CD14-positive monocyte (primary cell): ENCODE results near the gene RNASE1. TPM values are rescaled to one million over a fixed set of nuclear protein-coding genes. Genes with fewer than 3 reads are reported as not detected.

Experiments
- DNase-seq, 3 donors: peaks; one replicate each; pipeline ENCODE4 v3.0.0-alpha.2; 2011 to 2022
- H2AFZ ChIP-seq: 2 replicates; pipeline ENCODE4 v1.6.0; 2012; ENCODE audit warnings: mild to moderate bottlenecking, low read depth, low read length, inconsistent platforms; ENCODE audit not compliant: insufficient read depth, poor library complexity, severe bottlenecking
- H3K27ac ChIP-seq, 2 donors: 1 replicate in 1 of 2; 2 replicates in 1 of 2; pipeline ENCODE4 v1.5.1; 2012 to 2013; ENCODE audit warnings: low read length in 2 of 2, control low read depth in 1 of 2, inconsistent platforms in 1 of 2, low read depth in 1 of 2, mild to moderate bottlenecking in 1 of 2
- H3K27me3 ChIP-seq, 2 donors: one replicate each; pipeline versions ENCODE4 v1.6.0 to v1.6.1; 2011 to 2013; ENCODE audit warnings: low read length in 2 of 2; ENCODE audit not compliant: control insufficient read depth in 2 of 2, insufficient read depth in 2 of 2
- H3K36me3 ChIP-seq, 2 donors: replicated peaks in 1 of 2; 1 replicate in 1 of 2; 2 replicates in 1 of 2; pipeline versions ENCODE4 v1.5.1 to v1.6.1; 2012 to 2013; ENCODE audit warnings: low read length in 2 of 2, control low read depth in 1 of 2, inconsistent platforms in 1 of 2, mild to moderate bottlenecking in 1 of 2; ENCODE audit not compliant: insufficient read depth in 2 of 2, control insufficient read depth in 1 of 2
- H3K4me1 ChIP-seq, 2 donors: 1 replicate in 1 of 2; 2 replicates in 1 of 2; pipeline versions ENCODE4 v1.5.1 to v1.6.1; 2012 to 2013; ENCODE audit warnings: low read length in 2 of 2, control low read depth in 1 of 2, inconsistent platforms in 1 of 2, mild to moderate bottlenecking in 1 of 2, moderate library complexity in 1 of 2; ENCODE audit not compliant: insufficient read depth in 2 of 2, control insufficient read depth in 1 of 2
- H3K4me2 ChIP-seq: replicated peaks from 2 replicates; pipeline ENCODE3; 2012; ENCODE audit warnings: low read length, moderate library complexity, mild to moderate bottlenecking; ENCODE audit not compliant: poor library complexity, severe bottlenecking; ENCODE audit errors: extremely low read depth
- H3K4me3 ChIP-seq, 3 experiments: fragments of 200-600 bp in 1 of 3; sonication (generic) in 1 of 3; replicated peaks in 1 of 3; 1 replicate in 2 of 3; 2 replicates in 1 of 3; pipeline ENCODE4 v1.5.1; 2011 to 2013; ENCODE audit warnings: low read length in 3 of 3, mild to moderate bottlenecking in 3 of 3, control low read depth in 2 of 3, low read depth in 2 of 3, inconsistent platforms in 1 of 3, moderate library complexity in 1 of 3
- H3K79me2 ChIP-seq: 2 replicates; pipeline ENCODE4 v1.6.0; 2012; ENCODE audit warnings: mild to moderate bottlenecking, control low read depth, inconsistent platforms, low read length, moderate library complexity; ENCODE audit not compliant: insufficient read depth
- H3K9ac ChIP-seq: 2 replicates; pipeline ENCODE4 v1.6.0; 2017; ENCODE audit warnings: low read length, mild to moderate bottlenecking; ENCODE audit not compliant: insufficient read depth, poor library complexity, severe bottlenecking
- H3K9me3 ChIP-seq, 2 donors: replicated peaks in 1 of 2; 1 replicate in 1 of 2; 2 replicates in 1 of 2; pipeline versions ENCODE4 v1.5.1 to v1.6.1; 2012 to 2013; ENCODE audit warnings: low read length in 2 of 2, control low read depth in 1 of 2; ENCODE audit not compliant: control insufficient read depth in 1 of 2, insufficient read depth in 1 of 2
- H4K20me1 ChIP-seq: 2 replicates; pipeline ENCODE4 v1.6.0; 2012; ENCODE audit warnings: mild to moderate bottlenecking, low read length, control low read depth, moderate library complexity; ENCODE audit not compliant: insufficient read depth
- H3K27ac Mint-ChIP-seq, 7 donors: one replicate each; pipeline ENCODE4 v1.8.0; 2020; ENCODE audit warnings: mild to moderate bottlenecking in 7 of 7, mixed read lengths in 7 of 7, moderate library complexity in 6 of 7, inconsistent platforms in 2 of 7
- H3K27me3 Mint-ChIP-seq, 3 donors: one replicate each; pipeline ENCODE4 v1.8.0; 2021 to 2022; ENCODE audit warnings: low read depth in 3 of 3, mild to moderate bottlenecking in 3 of 3, mixed read lengths in 3 of 3, moderate library complexity in 3 of 3, inconsistent platforms in 1 of 3
- H3K36me3 Mint-ChIP-seq, 2 donors: one replicate each; pipeline ENCODE4 v1.8.0; 2020; ENCODE audit warnings: mixed read lengths in 2 of 2, inconsistent platforms in 1 of 2, mild to moderate bottlenecking in 1 of 2
- H3K4me1 Mint-ChIP-seq: one replicate; pipeline ENCODE4 v1.8.0; 2020; ENCODE audit warnings: mild to moderate bottlenecking, mixed read lengths
- H3K4me3 Mint-ChIP-seq, 2 donors: one replicate each; pipeline ENCODE4 v1.8.0; 2020; ENCODE audit warnings: mild to moderate bottlenecking in 2 of 2, mixed read lengths in 2 of 2, moderate library complexity in 1 of 2
- H3K9me3 Mint-ChIP-seq, 7 donors: one replicate each; pipeline ENCODE4 v1.8.0; 2020 to 2022; ENCODE audit warnings: mixed read lengths in 7 of 7, mild to moderate bottlenecking in 6 of 7, moderate library complexity in 6 of 7, inconsistent platforms in 2 of 7
- CTCF ChIP-seq: fragments of 200-600 bp; IDR thresholded peaks from one replicate; pipeline ENCODE4 v1.8.0; 2022; ENCODE audit warnings: antibody characterized with exemption, mild to moderate bottlenecking
- WGBS: methylation state at CpG from one replicate; pipeline ENCODE4 v1.1.5; 2013; ENCODE audit warnings: missing lambda C conversion rate; ENCODE audit not compliant: insufficient coverage; 5-methylcytosine and 5-hydroxymethylcytosine counted together
- intact Hi-C, 2 donors: fragments of 100-400 bp; cut with micrococcal nuclease; formaldehyde crosslinking; loops; one replicate each; pipeline versions ENCODE4 v1.15.0 to v1.15.1; 2023
- polyA plus RNA-seq, 3 donors: library from polyadenylated mRNA; depleted of rRNA in 1 of 3; unstranded in 2 of 3; stranded (reverse) in 1 of 3; fragments of 300-500 nt in 2 of 3; fragments of >200 nt in 1 of 3; fragmentation: Illumina TruSeq in 2 of 3; gene quantifications; 1 replicate in 2 of 3; 2 replicates in 1 of 3; pipeline ENCODE4 v1.2.3, GENCODE V29; 2012 to 2021

RNASE1 gene
- polyA plus RNA-seq, 3 donors, result 2.1 to 191 (median 11.3) TPM

GRCh38 chr14:20801726-20802125 lies 918 bp downstream of the RNASE1 start:
- no peak for DNase-seq
- H3K27ac Mint-ChIP-seq, result peak overlapping the region in 4 of 7 donors; percentile 15 to 91 (median 52)

GRCh38 chr14:20799892-20800544 lies 2.6 kb downstream of the RNASE1 start:
- WGBS, result 3% methylated on average over 6 of the region's 9 CpGs
- intact Hi-C loops, result loop anchor here in 1 of 2 donors (2.0 kb wide), 1 partner anchor 19 kb away; the partner anchor contains the start of gene RNASE6
- H3K27ac ChIP-seq, result peak overlapping the region; percentile 74 to 91
- Mint-ChIP-seq H3K27ac (peak overlapping the region; percentile 75 to 96 (median 93)), H3K4me3 (peak overlapping the region; percentile 52 to 71), H3K27me3 (peaks cover 0 to 3% (median 2%) of the 10 kb centered on the region in 3 donors), H3K4me1 (peaks cover 71% of the 10 kb centered on the region), H3K36me3 (no peaks in the 10 kb centered on the region), H3K9me3 (no peaks in the 10 kb centered on the region)
- no peak for TF ChIP-seq CTCF
- H3K9ac ChIP-seq, result peak overlapping the region; percentile 42
- peak overlapping the region; percentile 66 for H3K4me2 ChIP-seq
- peak; percentile 68 to 79 (median 72) for DNase-seq
- H3K27me3 ChIP-seq, result no peaks in the 10 kb centered on the region
- peaks cover 67 to 80% of the 10 kb centered on the region in 2 donors for H3K4me1 ChIP-seq
- no peaks in the 10 kb centered on the region for H4K20me1 ChIP-seq
- H2AFZ ChIP-seq, result peak overlapping the region; percentile 82
- H3K4me3 ChIP-seq, result peak overlapping the region in 1 of 3 experiments; percentile 64
- no peaks in the 10 kb centered on the region for H3K9me3 ChIP-seq
- H3K79me2 ChIP-seq, result no peaks in the 10 kb centered on the region
- H3K36me3 ChIP-seq, result no peaks in the 10 kb centered on the region

More at GRCh38 chr14:20801726-20802125, 918 bp downstream of the RNASE1 start:
- Mint-ChIP-seq H3K4me3 (peak overlapping the region in 1 of 2 donors; percentile 39), H3K9me3 (no peaks in the 10 kb centered on the region), H3K27me3 (peaks cover 0 to 3% (median 0%) of the 10 kb centered on the region in 3 donors), H3K4me1 (peaks cover 64% of the 10 kb centered on the region), H3K36me3 (no peaks in the 10 kb centered on the region)
- 89% methylated on average over 7 of the region's 9 CpGs for WGBS
- H3K4me1 ChIP-seq, result peaks cover 55 to 66% of the 10 kb centered on the region in 2 donors
- intact Hi-C loops, result loop anchor here in 1 of 2 donors (2.0 kb wide), 1 partner anchor 21 kb away; the partner anchor contains the start of gene RNASE6
- TF ChIP-seq CTCF, result no peak
- no peak overlapping the region for H3K4me2 ChIP-seq
- no peak overlapping the region for H3K4me3 ChIP-seq
- H3K9ac ChIP-seq, result no peak overlapping the region
- no peaks in the 10 kb centered on the region for H3K79me2 ChIP-seq
- H4K20me1 ChIP-seq, result no peaks in the 10 kb centered on the region
- H3K9me3 ChIP-seq, result no peaks in the 10 kb centered on the region
- H3K36me3 ChIP-seq, result no peaks in the 10 kb centered on the region
- H3K27me3 ChIP-seq, result no peaks in the 10 kb centered on the region
- H3K27ac ChIP-seq, result no peak overlapping the region
- no peak overlapping the region for H2AFZ ChIP-seq
